ENCODE data around the gene AHNAK.
"Not testable (repeated sequence)": the region's sequence is repeated elsewhere in the genome, so short reads cannot be mapped to it uniquely, and the experiment has no call there.

AHNAK gene

DNA sequence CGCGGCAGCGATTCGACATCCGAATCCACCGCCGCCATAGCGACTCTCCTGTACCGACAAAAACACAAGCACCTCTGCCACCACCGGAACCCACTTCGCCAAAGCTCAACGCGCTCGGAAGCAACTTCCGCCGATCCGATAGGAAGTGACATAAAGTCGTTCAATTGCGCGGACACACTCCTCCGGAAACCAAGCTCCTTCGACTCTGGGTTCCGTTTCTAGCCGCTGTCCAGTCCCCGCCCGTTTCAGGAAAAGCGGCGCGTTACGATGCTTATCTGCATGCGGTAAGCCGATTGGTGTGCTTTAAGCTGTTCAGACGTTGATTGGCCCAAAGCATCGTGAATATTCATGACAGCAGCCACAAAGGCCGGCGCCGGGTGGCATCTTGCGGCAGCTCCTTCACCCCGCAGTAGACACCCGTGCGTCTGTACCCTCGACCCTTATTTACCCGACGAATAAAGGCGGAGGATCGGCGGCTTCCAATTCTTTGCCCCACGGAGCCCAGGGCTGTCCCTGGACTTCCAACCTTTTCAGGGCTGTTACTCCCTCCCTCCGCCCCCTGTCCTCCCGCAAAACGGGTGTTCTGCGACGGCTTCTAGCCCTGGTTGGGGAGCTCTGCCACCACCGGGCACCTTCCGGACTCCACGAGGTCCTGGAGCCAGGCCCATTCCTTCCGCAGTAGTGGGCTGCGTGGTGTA lies 45.0 kb upstream of the AHNAK start, which contains the start of gene TUT1:
TSS of gene TUT1 (minus strand) at position 76 of the 698 bp plus-strand sequence. CDS start at position 38, 38 bp downstream.
- TF ChIP-seq, protein P1, sequence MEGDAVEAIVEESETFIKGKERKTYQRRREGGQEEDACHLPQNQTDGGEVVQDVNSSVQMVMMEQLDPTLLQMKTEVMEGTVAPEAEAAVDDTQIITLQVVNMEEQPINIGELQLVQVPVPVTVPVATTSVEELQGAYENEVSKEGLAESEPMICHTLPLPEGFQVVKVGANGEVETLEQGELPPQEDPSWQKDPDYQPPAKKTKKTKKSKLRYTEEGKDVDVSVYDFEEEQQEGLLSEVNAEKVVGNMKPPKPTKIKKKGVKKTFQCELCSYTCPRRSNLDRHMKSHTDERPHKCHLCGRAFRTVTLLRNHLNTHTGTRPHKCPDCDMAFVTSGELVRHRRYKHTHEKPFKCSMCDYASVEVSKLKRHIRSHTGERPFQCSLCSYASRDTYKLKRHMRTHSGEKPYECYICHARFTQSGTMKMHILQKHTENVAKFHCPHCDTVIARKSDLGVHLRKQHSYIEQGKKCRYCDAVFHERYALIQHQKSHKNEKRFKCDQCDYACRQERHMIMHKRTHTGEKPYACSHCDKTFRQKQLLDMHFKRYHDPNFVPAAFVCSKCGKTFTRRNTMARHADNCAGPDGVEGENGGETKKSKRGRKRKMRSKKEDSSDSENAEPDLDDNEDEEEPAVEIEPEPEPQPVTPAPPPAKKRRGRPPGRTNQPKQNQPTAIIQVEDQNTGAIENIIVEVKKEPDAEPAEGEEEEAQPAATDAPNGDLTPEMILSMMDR (IDR thresholded peaks at IDR 0.05) = no peak
- Mint-ChIP-seq H3K27ac (peak within 1 kb of the TSS; percentile 98), H3K9me3 (no peaks in the 10 kb centered on the region), H3K4me3 (peak within 1 kb of the TSS; percentile 99), H3K27me3 (ENCODE audit: low read depth, poor library complexity) (no peaks in the 10 kb centered on the region), H3K4me1 (peaks cover 39% of the 10 kb centered on the region), H3K36me3 (ENCODE audit: low read depth) (peaks cover 32% of the 10 kb centered on the region)
- peak; percentile 91 for DNase-seq

DNA sequence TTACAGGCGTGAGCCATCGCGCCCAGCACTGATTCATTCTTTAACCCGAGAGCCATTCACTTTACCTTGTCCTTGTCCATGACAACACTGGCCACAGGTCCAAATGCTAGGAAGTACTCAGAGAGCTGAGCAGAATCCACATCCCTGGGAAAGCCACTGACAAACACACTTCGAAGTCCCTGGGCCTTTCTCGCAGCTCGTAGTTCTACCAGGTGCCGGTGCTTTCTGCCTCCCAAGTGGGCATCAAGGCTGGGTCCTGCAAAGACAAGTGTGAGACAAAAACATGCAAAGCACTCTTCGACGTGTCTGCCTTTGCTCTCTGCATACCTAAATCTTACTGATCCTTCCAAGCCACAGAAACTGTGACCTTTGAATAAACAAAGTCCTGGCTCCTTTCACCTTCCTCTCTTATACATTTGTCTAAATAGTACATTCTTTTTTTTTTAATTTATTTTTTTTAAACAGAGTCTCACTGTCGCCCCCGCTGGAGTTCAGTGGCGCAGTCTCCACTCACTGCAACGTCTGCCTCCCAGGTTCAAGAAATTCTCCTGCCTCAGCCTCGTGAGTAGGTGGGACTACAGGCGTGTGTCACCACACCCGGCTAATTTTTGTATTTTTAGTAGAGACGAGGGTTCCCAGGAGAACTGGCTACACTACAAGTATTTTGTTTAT lies 42.5 kb upstream of the AHNAK start:
- peaks cover 39% of the 10 kb centered on the region for H3K4me1 Mint-ChIP-seq
- TF ChIP-seq, protein P1 (IDR thresholded peaks at IDR 0.05) = peak; percentile 31

DNA sequence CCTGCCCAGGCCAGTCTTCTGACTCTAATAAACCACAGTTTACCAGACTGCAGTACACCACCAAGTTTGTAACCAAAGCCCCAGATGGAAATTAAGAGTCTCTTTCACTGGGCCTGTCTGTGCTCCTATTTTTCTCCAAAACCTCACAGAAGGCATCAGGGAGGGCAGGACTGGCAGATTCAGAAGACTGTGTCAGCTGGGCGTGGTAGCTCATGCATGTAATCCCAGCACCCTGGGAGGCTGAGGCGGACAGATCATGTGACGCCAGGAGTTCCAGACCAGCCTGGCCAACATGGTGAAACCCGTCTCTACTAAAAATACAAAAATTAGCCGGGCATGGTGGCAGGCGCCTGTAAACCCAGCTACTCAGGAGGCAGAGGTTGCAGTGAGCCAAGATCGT lies 38.8 kb upstream of the AHNAK start:
- not testable (repeated sequence) for H3K4me3 Mint-ChIP-seq; H3K27me3 Mint-ChIP-seq (ENCODE audit: low read depth, poor library complexity); H3K27ac Mint-ChIP-seq; H3K4me1 Mint-ChIP-seq; DNase-seq; H3K9me3 Mint-ChIP-seq
- H3K36me3 Mint-ChIP-seq (ENCODE audit: low read depth) = peaks cover 44% of the 10 kb centered on the region

More for the DNA sequence above, 42.5 kb upstream of the AHNAK start:
- no peak overlapping the region for H3K27ac Mint-ChIP-seq
- H3K4me3 Mint-ChIP-seq = peak overlapping the region; percentile 99
- H3K27me3 Mint-ChIP-seq (ENCODE audit: low read depth, poor library complexity) = no peaks in the 10 kb centered on the region
- DNase-seq = no peak
- H3K36me3 Mint-ChIP-seq (ENCODE audit: low read depth) = peaks cover 23% of the 10 kb centered on the region
- no peaks in the 10 kb centered on the region for H3K9me3 Mint-ChIP-seq

- peaks cover 61% of the 10 kb centered on the region for H3K36me3 Mint-ChIP-seq (ENCODE audit: low read depth)
- not testable (repeated sequence) for H3K4me3 Mint-ChIP-seq; DNase-seq; H3K27me3 Mint-ChIP-seq (ENCODE audit: low read depth, poor library complexity); H3K9me3 Mint-ChIP-seq; H3K4me1 Mint-ChIP-seq; H3K27ac Mint-ChIP-seq
These were observed 35.1 kb upstream of the AHNAK start for GRCh38 chr11:62581735-62582134.

GRCh38 chr11:62580959-62581715 lies 34.5 kb upstream of the AHNAK start:
- Mint-ChIP-seq H3K4me3 (no peak overlapping the region), H3K9me3 (no peaks in the 10 kb centered on the region), H3K4me1 (peaks cover 4% of the 10 kb centered on the region), H3K27ac (peak overlapping the region; percentile 82), H3K27me3 (ENCODE audit: low read depth, poor library complexity) (no peaks in the 10 kb centered on the region), H3K36me3 (ENCODE audit: low read depth) (peaks cover 63% of the 10 kb centered on the region)
- TF ChIP-seq, protein P1 (IDR thresholded peaks at IDR 0.05) = no peak
- no peak for DNase-seq

DNA sequence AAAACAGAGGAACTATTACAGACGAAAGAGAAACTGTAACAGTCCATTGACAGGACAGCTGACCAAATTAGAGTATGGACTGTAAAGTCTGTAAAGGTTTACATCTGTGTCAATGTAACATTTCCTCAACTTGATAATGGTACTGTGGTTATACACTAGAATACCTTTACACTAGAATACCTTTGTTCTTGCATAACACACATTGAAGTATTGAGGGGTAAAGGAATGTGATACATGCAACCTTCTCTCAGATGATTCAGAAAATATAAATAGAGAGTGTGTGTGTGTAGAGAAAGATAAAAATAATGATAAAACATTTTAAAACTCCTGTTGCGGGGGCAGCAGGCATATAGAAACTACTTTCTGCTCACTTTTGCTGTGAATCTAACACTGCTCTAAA lies 32.6 kb upstream of the AHNAK start:
- no peak for DNase-seq
- Mint-ChIP-seq H3K27ac (no peak overlapping the region), H3K4me1 (peaks cover 18% of the 10 kb centered on the region), H3K36me3 (ENCODE audit: low read depth) (peaks cover 54% of the 10 kb centered on the region), H3K27me3 (ENCODE audit: low read depth, poor library complexity) (no peaks in the 10 kb centered on the region), H3K9me3 (no peaks in the 10 kb centered on the region), H3K4me3 (no peak overlapping the region)
- TF ChIP-seq, protein P1 (IDR thresholded peaks at IDR 0.05) = no peak

Measured in nephron progenitor cell (in vitro differentiated cells).